MM.1S (cell line): ENCODE measurements around the gene NOL4L.

ENCODE experiments used
- CTCF ChIP-seq: fragments of 300-600 bp; sonication (generic); IDR thresholded peaks from 2 replicates; pipeline ENCODE4 v1.5.1; 2016; ENCODE audit warnings: antibody characterized with exemption, low read length, mixed read lengths
- EZH2 ChIP-seq: fragments of 300-600 bp; sonication (generic); optimal IDR thresholded peaks from 2 replicates; pipeline ENCODE3; 2017; ENCODE audit warnings: low read depth, mild to moderate bottlenecking, antibody characterized with exemption, low read length, mixed read lengths
- EZH2phosphoT487 ChIP-seq: fragments of 300-600 bp; sonication (generic); IDR thresholded peaks from 2 replicates; pipeline ENCODE4 v1.6.1; 2018; ENCODE audit warnings: antibody characterized with exemption, low read length

DNA sequence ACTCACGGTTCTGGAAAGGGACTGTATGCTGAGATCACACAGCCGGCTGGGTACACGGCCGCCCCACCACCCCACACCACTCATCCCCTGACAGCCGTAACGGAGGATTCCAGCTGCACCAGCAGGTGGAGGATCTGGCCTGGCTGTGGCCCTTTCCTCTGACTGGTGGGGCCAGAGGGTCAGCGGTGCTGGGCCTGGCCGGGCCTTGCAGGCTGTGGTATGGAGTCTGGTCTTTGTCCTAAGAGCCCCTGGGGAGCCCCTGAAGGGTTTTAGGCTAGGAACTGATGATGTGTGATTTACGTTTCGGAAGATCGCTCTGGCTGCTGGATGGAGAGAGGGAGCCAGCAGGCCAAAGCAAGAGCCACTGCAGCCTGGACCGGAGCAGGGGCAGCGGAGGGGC, 26.6 kb downstream of the NOL4L start:
- TF ChIP-seq CTCF (no peak), EZH2phosphoT487 (no peak), EZH2 (no peak)
